NB4 (cell line): Measurements from ENCODE around the gene RAN.

ENCODE experiments used
- MYC ChIP-seq: IDR thresholded peaks from 2 replicates; pipeline ENCODE4 v1.6.1; 2011; ENCODE audit warnings: low read depth, low read length
- POLR2A ChIP-seq: IDR thresholded peaks from 2 replicates; pipeline ENCODE4 v1.6.1; 2011; ENCODE audit warnings: mild to moderate bottlenecking; ENCODE audit not compliant: insufficient read length; ENCODE audit errors: extremely low read depth
- TF ChIP-seq, protein P1 (sequence below): IDR thresholded peaks from one replicate; pipeline ENCODE4 v1.5.1; 2012; ENCODE audit warnings: low read depth, low read length
- TF ChIP-seq, protein P2 (sequence below): IDR thresholded peaks from 2 replicates; pipeline ENCODE4 v1.6.1; 2011; ENCODE audit warnings: low read depth, low read length

DNA sequence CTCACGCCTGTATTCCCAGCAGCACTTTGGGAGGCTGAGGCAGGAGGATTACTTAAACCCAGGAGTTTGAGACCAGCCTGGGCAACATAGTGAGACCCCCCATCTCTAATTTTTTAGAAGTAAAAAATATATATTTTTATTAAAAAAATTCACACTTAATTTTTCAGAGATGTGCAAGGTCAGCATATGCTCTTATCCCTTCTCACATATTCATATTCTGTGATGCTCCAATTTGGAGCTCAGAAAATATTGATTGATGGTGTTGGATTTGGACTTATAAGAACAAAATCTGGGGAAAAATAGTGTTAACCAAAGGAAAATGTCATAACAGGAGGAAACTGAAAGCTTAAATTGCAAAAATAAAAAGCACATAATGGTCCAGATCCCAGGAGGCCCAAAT lies 9.7 kb downstream of the RAN start:
- TF ChIP-seq, protein P1, sequence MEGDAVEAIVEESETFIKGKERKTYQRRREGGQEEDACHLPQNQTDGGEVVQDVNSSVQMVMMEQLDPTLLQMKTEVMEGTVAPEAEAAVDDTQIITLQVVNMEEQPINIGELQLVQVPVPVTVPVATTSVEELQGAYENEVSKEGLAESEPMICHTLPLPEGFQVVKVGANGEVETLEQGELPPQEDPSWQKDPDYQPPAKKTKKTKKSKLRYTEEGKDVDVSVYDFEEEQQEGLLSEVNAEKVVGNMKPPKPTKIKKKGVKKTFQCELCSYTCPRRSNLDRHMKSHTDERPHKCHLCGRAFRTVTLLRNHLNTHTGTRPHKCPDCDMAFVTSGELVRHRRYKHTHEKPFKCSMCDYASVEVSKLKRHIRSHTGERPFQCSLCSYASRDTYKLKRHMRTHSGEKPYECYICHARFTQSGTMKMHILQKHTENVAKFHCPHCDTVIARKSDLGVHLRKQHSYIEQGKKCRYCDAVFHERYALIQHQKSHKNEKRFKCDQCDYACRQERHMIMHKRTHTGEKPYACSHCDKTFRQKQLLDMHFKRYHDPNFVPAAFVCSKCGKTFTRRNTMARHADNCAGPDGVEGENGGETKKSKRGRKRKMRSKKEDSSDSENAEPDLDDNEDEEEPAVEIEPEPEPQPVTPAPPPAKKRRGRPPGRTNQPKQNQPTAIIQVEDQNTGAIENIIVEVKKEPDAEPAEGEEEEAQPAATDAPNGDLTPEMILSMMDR: no peak
- TF ChIP-seq POLR2A: no peak
- TF ChIP-seq, protein P2, sequence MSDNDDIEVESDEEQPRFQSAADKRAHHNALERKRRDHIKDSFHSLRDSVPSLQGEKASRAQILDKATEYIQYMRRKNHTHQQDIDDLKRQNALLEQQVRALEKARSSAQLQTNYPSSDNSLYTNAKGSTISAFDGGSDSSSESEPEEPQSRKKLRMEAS: no peak
- TF ChIP-seq MYC: no peak
